Fibroblast of peridontal ligament (primary cell): ENCODE data around the gene KIF5A.
"Not testable (repeated sequence)": the region's sequence is repeated elsewhere in the genome, so short reads cannot be mapped to it uniquely, and the experiment has no call there.

Source experiments
- DNase-seq: peaks from one replicate; pipeline ENCODE4 v3.0.0-alpha.2; 2010; ENCODE audit errors: extremely low read depth

Gene KIF5A

GRCh38 chr12:57584050-57584449, 34.2 kb downstream of the KIF5A start:
- DNase-seq: no peak

- DNase-seq: no peak
Measured at GRCh38 chr12:57584690-57585089, 34.8 kb downstream of the KIF5A start.

- no peak for DNase-seq
Measured at GRCh38 chr12:57585156-57585555, 35.3 kb downstream of the KIF5A start.

- DNase-seq: no peak
Measured at GRCh38 chr12:57586128-57586527, 36.3 kb downstream of the KIF5A start.

- no peak for DNase-seq
Measured at GRCh38 chr12:57586832-57587429, 37.1 kb downstream of the KIF5A start.

GRCh38 chr12:57588951-57589610, 39.2 kb downstream of the KIF5A start:
- not testable (repeated sequence) for DNase-seq

- no peak for DNase-seq
Measured at GRCh38 chr12:57590479-57590863, 40.6 kb downstream of the KIF5A start.

- peak; percentile 16 for DNase-seq
Measured at GRCh38 chr12:57590864-57591781, 41.3 kb downstream of the KIF5A start, which contains the start of gene PIP4K2C. Gene PIP4K2C, plus strand, starts transcription at chr12:57591192. Its CDS starts 98 bp downstream, at chr12:57591290.

- DNase-seq: no peak
Measured at GRCh38 chr12:57591782-57592325, 42.0 kb downstream of the KIF5A start.

GRCh38 chr12:57592551-57593165, 42.8 kb downstream of the KIF5A start:
- DNase-seq: no peak

- DNase-seq: no peak
Measured at GRCh38 chr12:57593187-57593586, 43.3 kb downstream of the KIF5A start.

GRCh38 chr12:57600395-57600794, 50.6 kb downstream of the KIF5A start:
- DNase-seq: no peak

GRCh38 chr12:57602544-57602943, 52.7 kb downstream of the KIF5A start:
- DNase-seq: no peak

- no peak for DNase-seq
Measured at GRCh38 chr12:57603324-57603723, 53.5 kb downstream of the KIF5A start.

- peak; percentile 67 for DNase-seq
Measured at GRCh38 chr12:57603815-57604453, 54.1 kb downstream of the KIF5A start.

- DNase-seq: peak; percentile 29
Measured at GRCh38 chr12:57604454-57604991, 54.7 kb downstream of the KIF5A start, which contains the start of gene DTX3. Gene DTX3, plus strand, starts transcription at chr12:57604824. Its CDS starts 1,694 bp downstream, at chr12:57606518.

GRCh38 chr12:57604992-57605810, 55.4 kb downstream of the KIF5A start:
- peak; percentile 25 for DNase-seq

- no peak for DNase-seq
Measured at GRCh38 chr12:57605811-57606311, 56.0 kb downstream of the KIF5A start.

- no peak for DNase-seq
Measured at GRCh38 chr12:57606399-57606798, 56.6 kb downstream of the KIF5A start.

- DNase-seq: no peak
Measured at GRCh38 chr12:57606821-57607220, 57.0 kb downstream of the KIF5A start.
